GM18511 (cell line): ENCODE results near the gene CEL.

Source experiments
- ATAC-seq: cut with Tn5 transposase; IDR thresholded peaks from one replicate; pipeline ENCODE4 v1.9.1; 2021; ENCODE audit warnings: mild to moderate bottlenecking, moderate library complexity; ENCODE audit not compliant: unreplicated experiment

CEL gene

DNA sequence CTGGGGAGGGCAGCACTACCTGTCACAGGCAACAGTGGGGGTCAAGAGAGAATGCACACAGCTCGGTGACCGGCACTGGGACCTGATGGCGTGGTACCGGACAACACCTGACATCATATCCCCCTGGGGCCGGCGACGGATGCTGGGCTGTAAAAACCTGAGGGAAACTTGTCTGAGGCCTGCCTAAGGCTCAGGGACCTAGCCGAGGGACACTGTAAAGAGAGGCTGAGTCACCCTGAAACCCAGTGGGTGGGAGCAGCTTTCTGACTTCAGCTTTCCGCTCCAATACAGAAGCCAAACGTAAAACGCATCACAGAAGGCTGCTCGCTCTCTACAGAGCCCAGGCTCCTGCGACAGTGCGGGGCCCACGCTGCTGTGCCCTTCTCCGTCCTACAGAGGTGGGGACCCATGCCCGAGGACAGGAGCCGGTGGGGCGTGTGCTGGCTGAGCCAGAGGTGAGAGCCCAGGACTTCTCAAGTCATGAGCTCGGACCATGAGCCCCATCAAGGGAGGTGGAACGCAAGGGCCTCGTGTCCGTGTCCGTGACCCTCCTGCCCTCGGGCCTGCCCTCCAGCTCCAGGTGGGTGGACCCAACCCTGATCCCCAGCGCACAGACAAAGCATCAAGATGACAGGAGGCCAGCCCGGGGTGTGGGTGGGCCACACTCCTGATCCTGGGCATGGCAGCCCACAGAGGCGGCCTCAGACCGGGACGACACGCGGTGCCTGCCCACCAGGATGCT, 54.0 kb downstream of the CEL start:
- peak; percentile 83 for ATAC-seq

DNA sequence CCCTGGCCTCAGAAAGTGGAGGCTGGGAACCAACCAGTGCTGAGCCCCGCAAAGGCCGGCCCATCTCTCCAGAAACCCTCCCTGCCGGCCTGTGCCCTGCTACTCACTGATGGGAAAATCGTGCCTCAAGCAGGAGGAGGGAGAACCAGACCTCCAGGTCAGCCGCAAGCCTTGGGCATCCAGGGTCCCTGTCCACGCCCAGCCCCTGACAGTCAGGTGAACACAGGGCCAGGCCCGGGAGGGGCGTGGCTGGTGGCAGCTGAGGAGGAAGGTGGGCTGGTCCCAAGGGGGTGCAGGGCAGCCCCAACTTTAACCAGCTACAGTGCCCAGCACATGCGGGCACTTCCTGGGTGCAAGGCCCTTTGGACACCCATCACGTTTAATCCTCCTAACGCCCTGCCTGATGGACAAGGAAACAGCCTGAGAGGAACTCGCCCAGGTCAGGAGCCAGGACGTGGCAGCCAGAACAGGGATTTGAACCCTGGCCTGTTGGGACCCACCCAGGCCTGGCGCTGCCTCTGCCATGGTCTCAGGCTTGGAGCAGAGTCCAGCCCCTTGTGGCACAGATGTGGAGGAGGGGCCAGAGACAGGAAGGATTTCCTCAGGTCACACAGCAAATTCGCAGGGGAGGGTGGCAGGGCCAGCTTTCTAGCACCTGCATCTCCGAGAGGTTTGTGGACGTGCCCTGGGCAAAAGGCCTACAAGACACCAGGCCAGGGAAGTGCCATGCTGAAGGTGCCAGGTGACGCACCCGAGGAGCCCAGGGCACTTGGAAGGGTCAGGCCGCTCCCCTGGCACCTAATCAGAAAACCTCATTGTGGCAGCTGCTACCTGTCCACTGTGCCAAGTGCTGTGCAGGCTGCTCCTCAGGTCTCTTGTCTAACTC, 54.8 kb downstream of the CEL start:
- no peak for ATAC-seq

DNA sequence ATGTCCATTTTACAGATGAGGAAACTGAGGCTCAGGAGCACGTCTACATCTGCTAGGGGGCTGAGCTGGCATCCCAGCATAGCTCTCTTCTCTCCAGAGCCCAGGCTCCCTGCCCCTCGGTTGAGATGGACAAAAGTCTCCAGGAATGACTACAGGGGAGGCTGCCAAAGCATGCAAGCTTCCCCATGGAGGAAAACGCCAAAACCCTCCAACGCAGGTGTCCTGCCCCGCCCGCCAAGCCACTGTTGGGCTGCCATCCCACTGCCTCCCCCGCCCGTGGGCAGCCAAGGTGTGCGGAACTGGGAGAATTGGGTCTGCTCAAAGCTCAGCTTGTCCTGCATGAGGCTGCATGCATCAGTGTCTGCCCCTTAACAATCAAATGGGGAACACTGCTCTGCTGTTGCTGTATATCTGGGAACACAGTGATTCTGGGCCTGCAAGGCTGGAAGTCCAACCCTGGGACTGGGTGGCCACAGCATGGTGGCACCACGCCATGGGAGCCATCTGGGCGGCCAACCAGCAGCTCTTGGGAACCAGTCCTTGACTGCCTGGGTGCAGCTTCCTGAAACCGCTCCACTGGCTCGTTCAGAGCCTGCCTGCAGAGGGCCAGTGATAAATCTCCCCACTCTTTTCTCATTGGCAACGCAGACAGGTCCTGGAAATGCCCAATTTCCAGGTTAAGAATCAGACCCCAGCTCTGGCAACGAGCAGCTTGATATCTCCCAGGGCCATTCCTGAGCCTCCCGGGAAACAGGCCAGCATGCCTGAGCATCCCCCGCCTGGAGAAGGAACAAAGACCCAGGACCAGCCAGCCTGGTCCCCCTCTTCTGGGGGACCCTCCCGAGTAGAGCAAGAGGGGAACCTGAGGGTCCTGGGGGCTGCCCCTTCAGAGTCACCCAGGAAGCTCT, 55.7 kb downstream of the CEL start:
- no peak for ATAC-seq

DNA sequence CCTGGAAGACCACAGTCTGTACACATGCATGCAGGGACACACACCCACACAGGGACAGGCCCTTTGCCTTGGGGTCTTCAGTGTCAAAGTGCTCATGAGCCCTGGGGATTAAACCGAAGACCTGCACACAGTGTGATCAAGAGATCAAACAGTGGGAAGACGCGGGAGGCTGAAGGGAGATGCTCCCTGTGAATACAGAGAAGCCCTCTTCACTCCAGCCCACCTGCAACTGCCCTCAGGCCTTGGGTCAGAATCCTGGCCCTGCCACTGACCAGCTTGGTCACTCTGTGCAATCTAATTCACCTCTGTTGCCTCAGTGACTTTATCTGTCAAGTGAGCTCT, 56.4 kb downstream of the CEL start:
- ATAC-seq = no peak

DNA sequence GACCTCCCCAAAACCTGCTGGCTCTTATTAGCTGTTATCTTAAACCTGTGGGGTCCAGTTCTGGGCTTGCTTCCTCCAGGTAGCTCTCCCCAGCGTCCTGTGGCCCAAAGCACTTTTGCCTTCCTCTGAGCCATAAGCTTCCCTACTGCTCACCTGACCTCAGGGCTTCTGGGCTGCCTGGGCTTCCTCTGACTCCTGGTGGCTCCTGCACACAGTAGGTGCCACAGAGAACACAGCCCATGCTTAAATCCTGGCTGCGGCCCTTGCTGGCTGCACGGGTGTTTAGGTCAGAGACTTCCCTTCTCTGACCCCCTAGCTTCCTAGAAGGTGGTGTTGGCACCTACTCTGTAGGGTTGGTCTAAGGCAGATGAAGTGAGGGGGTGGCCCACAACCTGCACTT, 56.8 kb downstream of the CEL start:
- no peak for ATAC-seq

DNA sequence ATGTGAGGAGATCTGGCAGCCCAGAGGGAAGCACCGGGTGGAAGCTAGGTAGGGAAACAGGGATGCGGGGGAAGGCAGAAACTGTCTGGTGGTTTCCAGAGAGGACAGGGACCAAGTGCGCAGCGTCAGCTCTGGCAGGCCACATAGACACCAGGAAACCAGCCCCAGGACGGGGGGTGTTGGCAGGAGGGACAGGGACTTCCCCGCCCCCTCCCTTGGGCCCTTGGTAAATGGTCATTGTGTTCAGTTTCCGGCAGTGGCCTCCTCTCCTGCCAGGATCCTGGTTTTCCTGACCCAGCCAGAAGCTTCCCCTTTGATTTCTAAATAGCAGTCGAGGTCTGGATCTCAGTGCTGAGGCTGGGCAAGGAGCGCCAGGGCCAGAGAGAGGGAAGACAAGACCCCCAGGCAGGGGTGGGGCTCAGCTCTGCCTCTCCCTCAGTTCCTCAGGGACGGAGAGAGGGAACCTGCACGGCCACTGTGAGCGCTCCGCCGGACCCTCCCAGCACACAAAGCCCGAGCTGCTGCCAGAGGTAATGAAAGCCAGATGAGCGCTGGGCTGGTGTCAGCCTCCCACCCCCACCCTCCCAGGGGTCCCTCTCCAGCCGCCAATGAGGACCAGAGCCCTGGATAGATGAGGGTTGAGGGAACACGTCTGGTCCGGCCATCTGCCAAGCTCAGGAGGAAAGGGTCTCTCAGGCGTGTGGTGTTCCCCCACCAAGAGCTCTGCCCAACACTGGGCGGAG, 57.5 kb downstream of the CEL start:
- ATAC-seq = no peak

DNA sequence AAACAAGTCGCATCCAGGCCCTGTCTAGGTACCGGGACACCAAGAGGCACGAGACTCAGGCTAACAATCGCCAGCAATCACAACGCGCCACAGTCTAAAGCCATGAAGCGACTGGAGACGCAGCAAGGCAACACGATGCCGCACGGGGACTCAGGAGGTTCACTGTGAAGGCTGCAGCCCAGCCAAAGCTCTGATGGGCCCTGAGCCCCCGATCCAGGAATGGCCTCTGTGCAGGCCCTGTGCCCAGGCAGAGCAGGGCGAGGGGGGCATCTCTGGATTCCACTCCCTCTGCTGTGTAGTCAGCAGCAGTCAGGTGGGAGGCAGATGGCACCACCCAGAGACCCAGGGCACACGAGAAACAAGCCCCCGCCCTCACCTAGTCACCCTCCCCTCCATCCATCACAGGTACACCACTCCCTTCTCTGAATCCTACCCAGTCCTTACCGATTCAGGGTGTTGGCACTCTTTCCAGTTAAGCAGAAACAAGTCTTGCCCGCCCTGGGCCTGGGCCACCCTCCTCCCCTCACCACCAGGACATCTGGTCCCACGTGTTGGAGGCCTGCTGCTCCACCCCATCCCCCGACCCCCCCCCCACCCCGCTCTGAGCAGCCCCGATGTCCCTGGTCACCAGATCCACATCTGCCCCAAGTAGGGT, 58.2 kb downstream of the CEL start:
- ATAC-seq = no peak

DNA sequence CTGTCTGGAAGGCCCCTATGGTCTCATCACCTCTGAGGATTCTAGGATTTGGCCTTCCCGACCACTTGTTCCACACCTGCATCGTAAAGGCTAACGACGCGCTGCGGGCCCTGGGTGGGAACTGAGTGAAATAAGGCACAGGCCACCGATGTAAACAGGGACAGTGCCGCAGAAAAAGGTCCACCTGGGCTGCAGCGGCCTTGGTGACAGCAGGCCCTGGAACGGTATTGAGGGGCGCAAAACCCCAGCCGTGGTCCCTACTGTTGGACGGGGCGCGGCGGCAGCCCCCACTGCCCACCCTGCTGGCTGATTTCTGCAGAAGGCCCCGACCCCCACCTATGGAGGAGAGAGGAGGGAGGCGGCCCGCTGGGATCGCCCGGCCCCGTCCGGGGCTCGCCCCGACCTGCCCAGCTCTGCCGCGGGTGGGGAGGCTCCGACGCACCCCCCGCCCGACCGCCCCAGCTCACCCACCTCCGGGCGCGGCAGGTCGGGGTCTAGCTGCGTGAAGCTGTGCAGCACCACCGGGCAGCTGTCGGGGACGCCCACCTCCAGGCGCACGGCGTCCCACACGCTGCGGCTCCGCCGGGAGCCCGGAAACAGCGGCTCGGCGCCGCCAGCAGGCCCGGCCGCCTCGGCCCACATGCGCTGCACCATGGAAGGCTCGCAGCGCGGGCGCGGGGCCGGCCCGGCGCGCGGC, 58.9 kb downstream of the CEL start:
- ATAC-seq = peak; percentile 6
